NCI-H2081 treated with DMSO at 0.1 percent for 48 hours (cell line): Measurements from ENCODE around the gene PKM.

Source experiments
- DNase-seq: peaks from one replicate; lab custom pipeline; 2025; lab: John Stamatoyannopoulos, UW

PKM gene

GRCh38 chr15:72200395-72201237 is 30.4 kb downstream of the PKM start:
- no peak for DNase-seq

- peak; percentile 13 for DNase-seq
Measured at GRCh38 chr15:72199721-72200212, 31.2 kb downstream of the PKM start.

- no peak for DNase-seq
Measured at GRCh38 chr15:72199205-72199515, 31.8 kb downstream of the PKM start.

GRCh38 chr15:72198356-72199204 is 32.4 kb downstream of the PKM start:
- DNase-seq, result peak; percentile 69

- DNase-seq, result no peak
Measured at GRCh38 chr15:72197460-72198355, 33.3 kb downstream of the PKM start, which contains the start of gene GRAMD2A. Gene GRAMD2A, minus strand, starts transcription at chr15:72197787.

GRCh38 chr15:72197041-72197459 is 33.9 kb downstream of the PKM start:
- DNase-seq, result no peak

- no peak for DNase-seq
Measured at GRCh38 chr15:72196409-72197040, 34.5 kb downstream of the PKM start.

- DNase-seq, result no peak
Measured at GRCh38 chr15:72195101-72195511, 35.9 kb downstream of the PKM start.

- no peak for DNase-seq
Measured at GRCh38 chr15:72193836-72194396, 37.1 kb downstream of the PKM start.

- no peak for DNase-seq
Measured at GRCh38 chr15:72192416-72192815, 38.6 kb downstream of the PKM start.

- DNase-seq, result no peak
Measured at GRCh38 chr15:72189250-72189902, 41.6 kb downstream of the PKM start.

GRCh38 chr15:72184165-72184811 is 46.7 kb downstream of the PKM start:
- no peak for DNase-seq

GRCh38 chr15:72183781-72184164 is 47.2 kb downstream of the PKM start:
- DNase-seq, result no peak

- DNase-seq, result no peak
Measured at GRCh38 chr15:72182673-72183072, 48.3 kb downstream of the PKM start.

- no peak for DNase-seq
Measured at GRCh38 chr15:72182244-72182643, 48.7 kb downstream of the PKM start.

GRCh38 chr15:72180761-72181324 is 50.1 kb downstream of the PKM start:
- DNase-seq, result no peak

GRCh38 chr15:72179950-72180581 is 50.9 kb downstream of the PKM start:
- no peak for DNase-seq

- DNase-seq, result no peak
Measured at GRCh38 chr15:72178976-72179585, 51.9 kb downstream of the PKM start.

GRCh38 chr15:72176743-72177142 is 54.2 kb downstream of the PKM start:
- no peak for DNase-seq
